ENCODE results near the gene TMPRSS11A. TPM values are rescaled to one million over a fixed set of nuclear protein-coding genes. Genes with fewer than 3 reads are reported as not detected.

TMPRSS11A gene
- total and polyA plus RNA-seq, 2 of the 13 experiments (the other 11 are each of a cell fraction or from before 2014, with no cell fraction given): not detected

GRCh38 chr4:67940506-67940905 lies 22.8 kb downstream of the TMPRSS11A start:
- H2AFZ ChIP-seq (ENCODE audit: low read length): no peak overlapping the region
- intact Hi-C loops (cut with micrococcal nuclease; ENCODE audit: unreplicated experiment) (no loop called here), in situ Hi-C loops (cut with HindIII; ENCODE audit: extremely low pct_ligation_motif_present, low pct_unique_long_range_greater_than_20kb) (no loop called here)
- POLR2A ChIA-PET: no interaction called here
- DNase-seq (ENCODE audit: low spot score) (no peak), FAIRE-seq (no peak), ATAC-seq (no peak)
- H3K4me3 ChIP-seq (replicated peaks in 1 of 3; ENCODE audit: insufficient read depth in 1 of 3, low read depth in 2 of 3, low read length in 3 of 3): no peak overlapping the region
- no peaks in the 10 kb centered on the region for H3K79me2 ChIP-seq (ENCODE audit: insufficient read depth, low read length)
- no TSS peak for BruUV-seq (replicated peaks)
- H3K36me3 ChIP-seq (replicated peaks in 1 of 2; ENCODE audit: control insufficient read depth in 1 of 2, insufficient read depth in 2 of 2, low read length in 2 of 2): no peaks in the 10 kb centered on the region
- no peaks in the 10 kb centered on the region; the same call in 1 of the 2 replicates for H4K20me1 ChIP-seq (ENCODE audit: insufficient read depth, low read length)
- H3K4me2 ChIP-seq (ENCODE audit: low read depth, low read length): no peak overlapping the region
- H3K9me3 ChIP-seq (ENCODE audit: low read length): no peaks in the 10 kb centered on the region
- CTCF ChIA-PET (ENCODE audit: low intra/inter-chr PET ratio, low total read pairs): no interaction called here
- H3K27me3 ChIP-seq (ENCODE audit: control insufficient read depth in 1 of 2, insufficient read depth in 2 of 2, low read length in 2 of 2): no peaks in the 10 kb centered on the region; a peak in 1 of 5 replicates
- H3K27ac ChIP-seq (ENCODE audit: extremely low read length, insufficient read depth, low read length): no peak overlapping the region
- WGBS (ENCODE audit: low lambda C conversion rate): 19% methylated on average over 2 of the region's 2 CpGs
- TF ChIP-seq ZEB1 (IDR thresholded peaks at IDR 0.05; ENCODE audit: insufficient replicate concordance, low read depth): no peak
- TF ChIP-seq FIP1L1 (IDR thresholded peaks at IDR 0.05; ENCODE audit: borderline replicate concordance, insufficient read depth, low read depth, low read length): no peak
- no peak for TF ChIP-seq NBN (conservative IDR thresholded peaks at IDR 0.05)
- TF ChIP-seq ZNF558 (CRISPR knock-in tag; IDR thresholded peaks at IDR 0.05; ENCODE audit: borderline replicate concordance): no peak
- TF ChIP-seq PHF20 (CRISPR knock-in tag; IDR thresholded peaks at IDR 0.05): no peak
- no peak for TF ChIP-seq ZUFSP (CRISPR knock-in tag; IDR thresholded peaks at IDR 0.05; ENCODE audit: borderline replicate concordance)
- H3K4me1 ChIP-seq (ENCODE audit: insufficient read depth, low read length): no peaks in the 10 kb centered on the region
- no peak overlapping the region for H3K9ac ChIP-seq (ENCODE audit: insufficient read depth, low read depth, low read length)

- DNase-seq (ENCODE audit: low spot score) (no peak), ATAC-seq (no peak), FAIRE-seq (no peak)
- WGBS (ENCODE audit: low lambda C conversion rate): 2% methylated on average over 3 of the region's 3 CpGs
- H3K9me3 ChIP-seq (ENCODE audit: low read length): no peaks in the 10 kb centered on the region
- H4K20me1 ChIP-seq (ENCODE audit: insufficient read depth, low read length): no peaks in the 10 kb centered on the region; the same call in 1 of the 2 replicates
- ChIA-PET CTCF (ENCODE audit: low intra/inter-chr PET ratio, low total read pairs) (no interaction called here), POLR2A (no interaction called here)
- no peaks in the 10 kb centered on the region; a peak in 1 of 5 replicates for H3K27me3 ChIP-seq (ENCODE audit: control insufficient read depth in 1 of 2, insufficient read depth in 2 of 2, low read length in 2 of 2)
- BruUV-seq (replicated peaks): no TSS peak
- no peaks in the 10 kb centered on the region for H3K79me2 ChIP-seq (ENCODE audit: insufficient read depth, low read length)
- no peak overlapping the region for H2AFZ ChIP-seq (ENCODE audit: low read length)
- H3K4me1 ChIP-seq (ENCODE audit: insufficient read depth, low read length): no peaks in the 10 kb centered on the region
- H3K36me3 ChIP-seq (replicated peaks in 1 of 2; ENCODE audit: control insufficient read depth in 1 of 2, insufficient read depth in 2 of 2, low read length in 2 of 2): no peaks in the 10 kb centered on the region
- no peak overlapping the region for H3K4me2 ChIP-seq (ENCODE audit: low read depth, low read length)
- in situ Hi-C loops (cut with HindIII; ENCODE audit: extremely low pct_ligation_motif_present, low pct_unique_long_range_greater_than_20kb): no loop called here
- H3K9ac ChIP-seq (ENCODE audit: insufficient read depth, low read depth, low read length): no peak overlapping the region
- intact Hi-C loops (cut with micrococcal nuclease; ENCODE audit: unreplicated experiment): no loop called here
- no peak overlapping the region for H3K27ac ChIP-seq (ENCODE audit: extremely low read length, insufficient read depth, low read length)
- TF ChIP-seq, protein P1, sequence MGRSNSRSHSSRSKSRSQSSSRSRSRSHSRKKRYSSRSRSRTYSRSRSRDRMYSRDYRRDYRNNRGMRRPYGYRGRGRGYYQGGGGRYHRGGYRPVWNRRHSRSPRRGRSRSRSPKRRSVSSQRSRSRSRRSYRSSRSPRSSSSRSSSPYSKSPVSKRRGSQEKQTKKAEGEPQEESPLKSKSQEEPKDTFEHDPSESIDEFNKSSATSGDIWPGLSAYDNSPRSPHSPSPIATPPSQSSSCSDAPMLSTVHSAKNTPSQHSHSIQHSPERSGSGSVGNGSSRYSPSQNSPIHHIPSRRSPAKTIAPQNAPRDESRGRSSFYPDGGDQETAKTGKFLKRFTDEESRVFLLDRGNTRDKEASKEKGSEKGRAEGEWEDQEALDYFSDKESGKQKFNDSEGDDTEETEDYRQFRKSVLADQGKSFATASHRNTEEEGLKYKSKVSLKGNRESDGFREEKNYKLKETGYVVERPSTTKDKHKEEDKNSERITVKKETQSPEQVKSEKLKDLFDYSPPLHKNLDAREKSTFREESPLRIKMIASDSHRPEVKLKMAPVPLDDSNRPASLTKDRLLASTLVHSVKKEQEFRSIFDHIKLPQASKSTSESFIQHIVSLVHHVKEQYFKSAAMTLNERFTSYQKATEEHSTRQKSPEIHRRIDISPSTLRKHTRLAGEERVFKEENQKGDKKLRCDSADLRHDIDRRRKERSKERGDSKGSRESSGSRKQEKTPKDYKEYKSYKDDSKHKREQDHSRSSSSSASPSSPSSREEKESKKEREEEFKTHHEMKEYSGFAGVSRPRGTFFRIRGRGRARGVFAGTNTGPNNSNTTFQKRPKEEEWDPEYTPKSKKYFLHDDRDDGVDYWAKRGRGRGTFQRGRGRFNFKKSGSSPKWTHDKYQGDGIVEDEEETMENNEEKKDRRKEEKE (IDR thresholded peaks at IDR 0.05): no peak
- TF ChIP-seq FOXA3 (CRISPR knock-in tag; IDR thresholded peaks at IDR 0.05): no peak
- no peak for TF ChIP-seq MAF1 (CRISPR knock-in tag; IDR thresholded peaks at IDR 0.05; ENCODE audit: borderline replicate concordance)
- TF ChIP-seq ZFYVE20 (CRISPR knock-in tag; IDR thresholded peaks at IDR 0.05; ENCODE audit: borderline replicate concordance, low read depth): no peak
- no peak for TF ChIP-seq ZNF124 (CRISPR knock-in tag; IDR thresholded peaks at IDR 0.05)
- no peak for TF ChIP-seq ZNF850 (CRISPR knock-in tag; conservative IDR thresholded peaks at IDR 0.05)
- no peak overlapping the region for H3K4me3 ChIP-seq (replicated peaks in 1 of 3; ENCODE audit: insufficient read depth in 1 of 3, low read depth in 2 of 3, low read length in 3 of 3)
Measured at GRCh38 chr4:67939195-67939594, 24.1 kb downstream of the TMPRSS11A start.

Data from HepG2 (cell line).